H1 (cell line): ENCODE measurements around the gene TRAF6. TPM values are rescaled to one million over a fixed set of nuclear protein-coding genes. Genes with fewer than 3 reads are reported as not detected.
"Not testable (repeated sequence)": the region's sequence is repeated elsewhere in the genome, so short reads cannot be mapped to it uniquely, and the experiment has no call there.

ENCODE experiments used
- CTCF ChIA-PET: fragments of 300-600 bp; sonication (Branson Sonifier 250); formaldehyde crosslinking; loops from one replicate; lab custom pipeline; 2021; ENCODE audit not compliant: partially characterized antibody; lab: Charles Lee
- POLR2A ChIA-PET: fragments of 300-600 bp; sonication (Branson Sonifier 250); formaldehyde crosslinking; loops from one replicate; lab custom pipeline; 2021; ENCODE audit warnings: inconsistent platforms; ENCODE audit not compliant: partially characterized antibody; lab: Charles Lee
- DNase-seq, 2 experiments: peaks; one replicate each; pipeline versions ENCODE4 v3.0.0 to v3.0.0-alpha.2; 2010 to 2022; ENCODE audit warnings: low spot score in 2 of 2, low read depth in 1 of 2, mixed read lengths in 1 of 2
- FAIRE-seq: peaks from 2 replicates; lab custom pipeline; 2011; peaks lifted over from hg19 to GRCh38; lab: Jason Lieb, UNC
- H2AFZ ChIP-seq: 2 replicates; pipeline ENCODE4 v1.8.1; 2012; ENCODE audit warnings: low read length, inconsistent platforms
- H2AK5ac ChIP-seq: 2 replicates; pipeline ENCODE4 v1.6.1; 2013; ENCODE audit warnings: low read depth, low read length
- H2BK120ac ChIP-seq: replicated peaks from 2 replicates; pipeline ENCODE3; 2013; ENCODE audit warnings: low read depth, low read length, inconsistent platforms
- H2BK12ac ChIP-seq: 2 replicates; pipeline ENCODE4 v1.6.1; 2013; ENCODE audit warnings: low read depth, low read length
- H2BK15ac ChIP-seq: 2 replicates; pipeline ENCODE4 v1.6.1; 2013; ENCODE audit warnings: low read length
- H2BK20ac ChIP-seq: 2 replicates; pipeline ENCODE4 v1.6.1; 2013; ENCODE audit warnings: low read length
- H2BK5ac ChIP-seq: 2 replicates; pipeline ENCODE4 v1.6.1; 2013; ENCODE audit warnings: low read depth, low read length
- H3K14ac ChIP-seq: 2 replicates; pipeline ENCODE4 v1.6.1; 2013; ENCODE audit warnings: inconsistent platforms; ENCODE audit not compliant: insufficient read length
- H3K18ac ChIP-seq: 2 replicates; pipeline ENCODE4 v1.6.1; 2013; ENCODE audit warnings: low read length; ENCODE audit errors: extremely low read depth
- H3K23ac ChIP-seq: 2 replicates; pipeline ENCODE4 v1.6.1; 2013; ENCODE audit warnings: inconsistent platforms; ENCODE audit not compliant: insufficient read length
- H3K23me2 ChIP-seq: 2 replicates; pipeline ENCODE4 v1.6.1; 2013; ENCODE audit warnings: low read depth, low read length
- H3K27ac ChIP-seq: 2 replicates; pipeline ENCODE4 v1.6.1; 2011; ENCODE audit warnings: low read depth, low read length, inconsistent platforms
- H3K27me3 ChIP-seq, 4 experiments: replicated peaks in 1 of 4; 1 replicate in 1 of 4; 2 replicates in 3 of 4; pipeline versions ENCODE4 v1.6.1 to v1.8.1; 2011 to 2013; ENCODE audit warnings: low read length in 3 of 4, mild to moderate bottlenecking in 3 of 4, inconsistent platforms in 2 of 4, mixed read lengths in 2 of 4, moderate library complexity in 1 of 4; ENCODE audit not compliant: control insufficient read depth in 3 of 4, insufficient read depth in 3 of 4; ENCODE audit errors: extremely low read depth in 1 of 4
- H3K36me3 ChIP-seq, 4 experiments: 2 replicates each; pipeline versions ENCODE4 v1.6.1 to v1.8.1; 2011 to 2013; ENCODE audit warnings: mild to moderate bottlenecking in 4 of 4, low read length in 3 of 4, moderate library complexity in 2 of 4, control low read depth in 1 of 4, inconsistent platforms in 1 of 4; ENCODE audit not compliant: insufficient read depth in 4 of 4, control insufficient read depth in 2 of 4
- H3K4ac ChIP-seq: replicated peaks from 2 replicates; pipeline ENCODE3; 2013; ENCODE audit warnings: low read length, low read depth, mixed read lengths, inconsistent platforms; ENCODE audit not compliant: insufficient read length
- H3K4me1 ChIP-seq, 4 experiments: replicated peaks in 1 of 4; 1 replicate in 1 of 4; 2 replicates in 3 of 4; pipeline versions ENCODE4 v1.6.1 to v1.8.1; 2011 to 2013; ENCODE audit warnings: low read length in 3 of 4, inconsistent platforms in 2 of 4, mixed read lengths in 1 of 4; ENCODE audit not compliant: insufficient read depth in 4 of 4, control insufficient read depth in 3 of 4
- H3K4me2 ChIP-seq, 2 experiments: 2 replicates each; pipeline versions ENCODE4 v1.6.1 to v1.8.1; 2011 to 2013; ENCODE audit warnings: low read depth in 2 of 2, low read length in 2 of 2, control low read depth in 1 of 2, inconsistent platforms in 1 of 2, mild to moderate bottlenecking in 1 of 2; ENCODE audit not compliant: insufficient read depth in 1 of 2
- H3K4me3 ChIP-seq, 4 experiments: fragments of 200-600, 300-600 bp in 1 of 4; sonication (generic), shearing (Covaris generic), sonication (Bioruptor Twin) in 1 of 4; 2 replicates each; pipeline versions ENCODE4 v1.5.1 to v1.8.1; 2011 to 2016; ENCODE audit warnings: low read length in 4 of 4, low read depth in 3 of 4, control low read depth in 2 of 4, inconsistent platforms in 2 of 4, mild to moderate bottlenecking in 2 of 4, mixed read lengths in 1 of 4, moderate library complexity in 1 of 4; ENCODE audit not compliant: insufficient read depth in 2 of 4; ENCODE audit errors: extremely low read depth in 1 of 4
- H3K56ac ChIP-seq: replicated peaks from 2 replicates; pipeline ENCODE3; 2013; ENCODE audit warnings: low read depth, mild to moderate bottlenecking, mixed read lengths, low read length, inconsistent platforms; ENCODE audit not compliant: insufficient read length
- H3K79me1 ChIP-seq: 2 replicates; pipeline ENCODE4 v1.6.1; 2013; ENCODE audit warnings: low read depth, low read length, control low read depth
- H3K79me2 ChIP-seq, 2 experiments: 2 replicates each; pipeline versions ENCODE4 v1.6.1 to v1.8.1; 2012 to 2013; ENCODE audit warnings: low read length in 2 of 2, mild to moderate bottlenecking in 2 of 2, inconsistent platforms in 1 of 2; ENCODE audit not compliant: insufficient read depth in 2 of 2, control insufficient read depth in 1 of 2
- H3K9ac ChIP-seq, 4 experiments: replicated peaks in 1 of 4; 1 replicate in 1 of 4; 2 replicates in 3 of 4; pipeline versions ENCODE4 v1.6.1 to v1.8.1; 2011 to 2013; ENCODE audit warnings: low read depth in 3 of 4, low read length in 3 of 4, control low read depth in 2 of 4, mild to moderate bottlenecking in 2 of 4, moderate library complexity in 2 of 4, inconsistent platforms in 1 of 4; ENCODE audit errors: extremely low read depth in 1 of 4
- H3K9me3 ChIP-seq, 2 experiments: 2 replicates each; pipeline versions ENCODE4 v1.6.1 to v1.8.1; 2012 to 2013; ENCODE audit warnings: mild to moderate bottlenecking in 2 of 2, moderate library complexity in 2 of 2, control low read depth in 1 of 2, inconsistent platforms in 1 of 2, low read depth in 1 of 2, low read length in 1 of 2, mixed read lengths in 1 of 2; ENCODE audit not compliant: insufficient read depth in 2 of 2
- H4K20me1 ChIP-seq, 2 experiments: replicated peaks in 1 of 2; 2 replicates each; pipeline versions ENCODE3 to v1.8.1; 2011 to 2013; ENCODE audit warnings: inconsistent platforms in 2 of 2, low read length in 2 of 2, mild to moderate bottlenecking in 1 of 2; ENCODE audit not compliant: insufficient read depth in 2 of 2, control insufficient read depth in 1 of 2
- H4K5ac ChIP-seq: 2 replicates; pipeline ENCODE4 v1.6.1; 2013; ENCODE audit warnings: low read length, low read depth, mixed read lengths, inconsistent platforms; ENCODE audit not compliant: insufficient read length
- H4K8ac ChIP-seq: 2 replicates; pipeline ENCODE4 v1.8.0; 2013; ENCODE audit warnings: mild to moderate bottlenecking, moderate library complexity, low read length, inconsistent platforms; ENCODE audit not compliant: insufficient read depth; ENCODE audit errors: extremely low read depth
- H4K91ac ChIP-seq: replicated peaks from 2 replicates; pipeline ENCODE3; 2013; ENCODE audit warnings: low read length, mixed read lengths, inconsistent platforms; ENCODE audit not compliant: insufficient read length
- YY1 ChIP-seq: IDR thresholded peaks from 2 replicates; pipeline ENCODE4 v1.6.1; 2011; ENCODE audit warnings: low read depth, mild to moderate bottlenecking, low read length
- WGBS, 2 experiments: shearing (Covaris generic) in 1 of 2; methylation state at CpG; one replicate each; pipeline versions ENCODE4 v1.1.6 to v1.1.7; 2013 to 2015; ENCODE audit warnings: low lambda C conversion rate in 2 of 2, mixed read lengths in 2 of 2, inconsistent platforms in 1 of 2, low coverage in 1 of 2, missing lambda C conversion rate in 1 of 2; ENCODE audit not compliant: insufficient replicate concordance in 2 of 2, insufficient coverage in 1 of 2, insufficient read length in 1 of 2; ENCODE audit errors: extremely low coverage in 1 of 2, missing lambda C conversion rate in 1 of 2; 5-methylcytosine and 5-hydroxymethylcytosine counted together
- polyA plus RNA-seq, 7 experiments: library from polyadenylated mRNA; depleted of rRNA in 3 of 7; stranded (reverse) in 5 of 7; unstranded in 2 of 7; fragments of >200 nt in 5 of 7; fragments of 200-250 nt in 2 of 7; gene quantifications; 1 replicate in 5 of 7; 2 replicates in 1 of 7; 4 replicates in 1 of 7; pipeline versions ENCODE4 v1.2.1 to v1.2.3, GENCODE V29; 2011 to 2013; ENCODE audit warnings: missing spikeins in 2 of 7, mixed read lengths in 2 of 7
- total RNA-seq: library from RNA; stranded (reverse); fragmentation: NEBNext Ultra II Directional; extraction: Animal tissue kit (Norgen Biotek cat#: 25700); gene quantifications from 2 replicates; pipeline ENCODE4 v1.2.1, GENCODE V29; 2021

Gene TRAF6
- total and polyA plus RNA-seq, 2 of the 8 experiments (the other 6 are each of a cell fraction or from before 2014, with no cell fraction given) = 4.6 to 8.8 TPM

GRCh38 chr11:36557390-36557789 is 47.3 kb upstream of the TRAF6 start:
- POLR2A ChIA-PET, H2AFZ ChIP-seq, FAIRE-seq, H3K23me2 ChIP-seq, H3K56ac ChIP-seq, H3K14ac ChIP-seq, H2BK12ac ChIP-seq, H3K18ac ChIP-seq, H3K4ac ChIP-seq, H3K79me2 ChIP-seq, H3K4me1 ChIP-seq, H4K20me1 ChIP-seq, H3K4me2 ChIP-seq, H4K8ac ChIP-seq, CTCF ChIA-PET, H4K91ac ChIP-seq, H3K9ac ChIP-seq, H4K5ac ChIP-seq, H2BK15ac ChIP-seq, H2AK5ac ChIP-seq, H2BK5ac ChIP-seq, H3K27ac ChIP-seq, H3K27me3 ChIP-seq, H2BK120ac ChIP-seq, H3K36me3 ChIP-seq, H2BK20ac ChIP-seq, H3K9me3 ChIP-seq, H3K79me1 ChIP-seq, H3K23ac ChIP-seq, DNase-seq: not testable (repeated sequence)
- 0 out of 2 replicates have a peak, but pooled peaks have one; percentile 32 for TF ChIP-seq YY1
- H3K4me3 ChIP-seq = peak overlapping the region in 1 of 4 experiments; percentile 18; a peak in 1 of 8 replicates
- 98% methylated on average over 7 of the region's 17 CpGs; no CpG with 5 or more reads in 1 of the 2 experiments for WGBS, 2 experiments
